CD1c-positive myeloid dendritic cell (primary cell): ENCODE measurements around the gene PKP4.

Experiments
- DNase-seq: peaks from one replicate; pipeline ENCODE4 v3.0.0-alpha.2; 2016; ENCODE audit errors: extremely low spot score

Gene PKP4

GRCh38 chr2:158586491-158586890, 129.7 kb downstream of the PKP4 start:
- DNase-seq, result no peak

DNA sequence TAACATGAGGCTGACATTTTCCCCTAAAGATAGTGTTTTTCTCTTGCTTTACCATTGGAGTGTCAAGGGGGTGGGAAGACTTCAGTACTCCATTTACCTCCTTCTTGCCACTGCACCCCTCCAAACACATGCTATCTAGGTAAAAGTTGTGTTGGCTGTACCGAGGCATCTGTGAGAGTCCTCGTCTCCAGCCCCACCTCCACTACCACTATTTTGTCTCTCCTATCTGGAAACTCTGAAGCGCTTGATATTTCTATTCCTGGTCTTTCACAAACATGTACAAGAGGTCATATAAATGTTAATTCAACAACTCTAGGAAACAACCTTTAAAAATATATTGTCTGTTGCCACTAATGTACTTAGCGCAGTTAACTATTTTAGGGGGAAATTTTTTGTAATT, 132.6 kb downstream of the PKP4 start:
- no peak for DNase-seq

GRCh38 chr2:158598862-158599517, 142.2 kb downstream of the PKP4 start:
- no peak for DNase-seq

DNA sequence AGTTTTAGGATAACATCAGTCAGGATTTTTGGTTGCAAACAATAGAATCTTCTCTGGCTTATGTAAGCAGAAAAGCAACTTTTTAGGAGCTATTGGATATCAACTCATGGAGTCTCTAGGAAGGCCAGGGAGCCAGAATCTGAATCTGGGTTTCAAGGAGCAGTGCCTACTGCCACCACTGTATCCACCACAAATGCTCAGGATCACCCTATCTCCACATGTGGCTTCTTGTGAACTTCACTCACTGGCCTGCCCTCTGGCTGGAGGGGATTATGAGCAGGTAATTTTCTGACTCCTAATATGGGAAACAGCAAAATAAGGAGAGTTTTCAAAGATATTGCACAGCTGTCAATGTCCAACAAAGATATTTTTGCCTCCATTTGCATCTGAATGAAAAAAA, 142.9 kb downstream of the PKP4 start:
- DNase-seq, result no peak

DNA sequence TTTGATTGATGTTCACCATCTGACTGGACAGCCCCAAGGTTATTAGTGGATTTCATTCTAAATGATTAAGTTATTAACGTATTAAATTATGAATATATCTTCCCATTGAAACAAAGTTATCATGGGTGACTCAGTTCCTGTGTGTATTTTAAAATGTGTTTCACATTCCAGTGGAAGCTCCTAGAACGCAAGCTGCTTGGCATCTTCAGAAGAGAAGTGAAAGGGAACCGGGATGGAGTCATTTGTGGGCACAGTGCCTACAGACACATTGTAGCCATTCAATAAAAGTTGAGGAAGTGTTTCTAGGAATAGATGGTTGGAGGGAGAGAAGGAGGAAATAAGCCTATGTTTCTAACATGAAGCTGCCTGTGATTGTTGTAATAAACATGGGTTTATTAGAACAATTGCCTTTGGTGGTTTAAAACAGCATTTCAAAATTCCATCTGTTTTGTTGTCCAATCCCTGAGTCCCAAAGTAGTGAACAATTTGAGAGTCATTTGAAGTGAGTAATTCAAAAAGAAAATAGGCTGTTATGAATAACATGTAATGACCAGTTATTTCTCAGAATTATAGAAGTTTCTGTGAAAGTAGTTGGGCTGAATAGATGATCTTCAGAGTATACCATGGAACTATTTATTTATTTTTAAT, 143.5 kb downstream of the PKP4 start:
- DNase-seq, result peak; percentile 36

DNA sequence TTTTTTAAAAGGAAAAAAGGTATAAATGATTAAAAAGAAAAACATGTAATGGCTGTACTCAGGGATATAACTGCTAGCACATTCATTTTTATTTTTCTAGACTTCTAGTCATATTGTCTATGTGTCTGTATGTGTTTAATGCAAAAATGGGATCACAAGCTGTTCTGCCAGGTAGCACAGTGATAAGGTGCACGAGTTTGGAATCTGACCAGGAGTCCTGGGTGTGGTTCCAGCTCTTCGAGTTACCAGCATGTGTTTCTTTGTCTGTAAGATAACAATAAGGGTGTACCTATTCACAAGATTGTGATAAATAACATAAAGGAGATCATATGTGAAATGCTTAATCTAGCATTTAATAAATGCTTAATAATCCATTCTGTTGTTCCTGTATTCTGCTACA, 145.3 kb downstream of the PKP4 start:
- no peak for DNase-seq

DNA sequence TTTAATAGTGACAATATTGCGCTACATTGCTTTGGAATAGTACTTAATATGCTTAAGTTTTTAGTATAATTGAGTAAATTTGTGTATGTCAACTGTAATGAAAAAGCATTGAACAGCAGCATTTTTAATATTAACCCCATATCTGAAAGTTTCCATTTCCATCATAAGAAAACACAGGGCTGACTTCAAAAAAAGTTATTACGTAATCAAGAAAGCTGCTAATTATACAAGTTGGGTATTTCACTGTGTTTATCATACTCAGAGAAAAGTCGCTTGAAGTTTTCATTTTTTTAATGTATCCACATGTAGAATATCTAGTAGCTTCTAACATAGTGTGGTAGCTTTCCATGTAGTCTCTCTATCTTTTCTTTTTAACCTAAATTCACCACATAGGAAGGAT, 146.5 kb downstream of the PKP4 start:
- no peak for DNase-seq

DNA sequence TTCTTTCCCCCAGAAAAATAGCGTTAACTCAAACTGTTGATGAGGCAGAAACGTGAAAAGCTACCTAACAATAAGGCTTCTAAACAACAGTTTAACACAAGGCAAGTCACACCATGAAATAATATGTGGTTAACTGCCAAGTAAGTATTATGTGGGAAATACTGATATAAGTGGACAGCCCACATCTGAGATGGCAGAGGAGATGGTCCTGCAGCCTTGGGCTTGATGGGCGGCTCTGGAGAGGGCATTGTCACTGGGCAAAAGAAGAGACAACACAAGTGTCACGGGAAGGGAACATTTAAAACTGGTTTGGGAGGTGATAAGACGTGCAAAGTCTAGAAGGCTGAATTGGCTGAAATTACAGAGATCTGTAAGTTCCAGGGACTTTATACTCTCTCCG, 147.2 kb downstream of the PKP4 start:
- no peak for DNase-seq

- DNase-seq, result no peak
Measured at GRCh38 chr2:158610059-158610458, 153.3 kb downstream of the PKP4 start.

GRCh38 chr2:158616480-158617000, 159.8 kb downstream of the PKP4 start:
- no peak for DNase-seq

- no peak for DNase-seq
Measured at GRCh38 chr2:158618891-158619490, 162.2 kb downstream of the PKP4 start.

- DNase-seq, result peak; percentile 14
Measured at GRCh38 chr2:158619496-158619895, 162.7 kb downstream of the PKP4 start.

DNA sequence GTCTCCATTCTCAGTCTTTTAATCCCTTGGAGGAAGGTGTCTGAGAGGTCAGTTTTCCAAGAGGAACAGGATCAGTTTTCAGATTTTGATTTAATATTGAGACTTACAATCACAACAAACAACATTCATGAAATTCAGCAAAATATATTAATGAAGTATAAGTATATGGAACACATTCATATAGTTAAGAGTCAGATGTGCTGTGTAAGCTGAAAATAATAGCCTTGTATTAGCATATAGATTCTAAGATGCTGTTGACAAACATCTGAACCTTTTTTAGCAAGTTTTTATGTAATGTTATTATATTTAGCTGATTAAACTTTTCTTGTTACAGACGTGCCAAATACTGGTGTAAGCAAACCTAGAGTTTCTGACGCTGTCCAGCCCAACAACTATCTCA, 163.9 kb downstream of the PKP4 start:
- no peak for DNase-seq

DNA sequence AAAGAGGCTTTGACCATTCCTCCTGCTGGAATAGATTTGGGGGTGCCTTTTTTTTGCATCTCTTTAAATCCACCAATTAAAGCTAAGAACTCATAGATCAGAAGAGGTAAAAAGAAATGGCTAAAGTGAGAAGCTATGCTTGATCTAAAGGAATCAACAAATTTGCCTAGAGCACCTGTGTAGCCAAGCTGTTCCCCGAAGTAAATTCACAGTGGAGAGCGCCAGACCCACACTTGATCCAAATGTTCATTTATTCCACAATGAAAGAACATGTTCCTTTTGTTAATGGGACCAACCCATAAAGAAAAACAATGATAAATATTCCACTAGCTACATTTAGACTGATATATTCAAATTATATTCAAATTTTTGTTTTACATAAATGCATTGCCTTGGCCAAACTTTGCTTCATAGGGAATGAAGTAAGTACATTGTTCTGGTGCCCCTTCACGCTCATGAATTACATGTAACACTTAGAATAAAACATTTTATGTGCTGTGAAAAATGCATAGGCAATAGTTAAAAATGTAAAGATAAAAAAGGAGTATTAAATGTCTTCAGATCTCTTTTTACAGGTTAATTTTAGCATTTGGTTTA, 167.4 kb downstream of the PKP4 start:
- DNase-seq, result no peak

- no peak for DNase-seq
Measured at GRCh38 chr2:158624961-158625360, 168.2 kb downstream of the PKP4 start.

DNA sequence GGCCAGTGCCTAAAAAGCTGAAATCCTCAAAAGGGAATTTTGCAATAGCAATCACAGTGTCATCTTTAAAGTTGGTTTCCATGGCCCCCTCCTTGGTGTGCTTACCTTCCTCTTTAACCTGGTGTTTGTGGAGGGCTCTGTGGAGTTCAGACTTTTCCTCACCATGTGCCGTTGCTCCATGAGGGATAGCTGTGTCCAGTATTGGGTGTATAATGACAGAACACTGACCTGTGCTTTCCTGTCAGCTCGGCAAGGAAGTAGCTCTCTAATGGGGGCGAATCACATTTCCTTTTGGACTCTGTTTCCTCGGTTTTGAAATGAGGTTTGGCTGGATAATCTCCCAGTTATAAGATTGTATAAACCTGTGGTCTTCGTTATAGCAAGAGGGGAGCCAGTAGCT, 172.4 kb downstream of the PKP4 start:
- no peak for DNase-seq

GRCh38 chr2:158633261-158633660, 176.5 kb downstream of the PKP4 start:
- DNase-seq, result no peak

DNA sequence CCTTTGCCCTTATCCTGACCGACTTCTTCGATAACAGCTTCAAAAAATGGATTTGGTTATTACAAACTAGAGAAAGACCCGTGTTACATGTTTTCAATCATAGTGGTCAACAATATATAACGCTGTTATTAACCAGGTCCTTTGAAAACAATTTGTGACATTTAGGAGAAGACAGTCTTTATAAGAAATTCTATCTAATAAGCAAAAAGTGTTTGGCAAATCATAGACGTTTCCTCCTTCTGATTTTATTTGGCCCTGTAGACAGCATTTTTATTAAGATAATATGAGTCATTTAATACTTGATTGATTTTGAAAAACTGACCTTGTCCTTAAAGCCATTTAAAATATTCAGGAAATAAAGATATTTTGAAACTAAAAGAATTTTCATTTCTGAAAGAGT, 177.9 kb downstream of the PKP4 start:
- DNase-seq, result no peak

DNA sequence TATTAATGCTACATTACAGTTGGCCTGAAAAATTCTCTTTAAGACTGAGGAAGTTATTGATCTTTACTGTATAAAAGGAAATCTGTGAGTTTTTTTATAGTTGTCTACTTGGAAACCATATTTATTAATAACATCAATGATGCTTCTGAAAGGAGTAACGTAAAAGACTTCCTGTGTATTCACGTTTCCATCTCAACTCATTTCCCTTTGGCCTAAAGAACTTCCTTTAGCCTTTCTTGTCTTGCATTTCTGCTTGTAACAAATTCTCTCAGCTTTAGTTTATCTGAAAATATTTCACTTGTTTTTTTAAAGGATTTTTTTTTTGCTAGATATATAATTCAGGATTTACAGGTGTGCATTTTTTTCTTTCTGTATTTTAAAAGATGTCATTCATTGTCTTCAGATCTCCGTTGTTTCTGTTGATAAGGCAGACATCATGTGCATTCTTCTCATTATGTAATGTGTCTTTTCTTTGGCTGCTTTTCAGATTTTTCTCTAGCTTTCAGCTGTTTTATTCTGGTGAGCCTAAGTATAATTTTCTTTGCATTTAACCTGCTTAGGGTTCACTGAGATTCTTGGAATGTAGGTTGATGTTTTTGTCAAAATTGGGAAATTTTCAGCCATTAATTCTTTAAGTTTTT, 179.3 kb downstream of the PKP4 start:
- no peak for DNase-seq

DNA sequence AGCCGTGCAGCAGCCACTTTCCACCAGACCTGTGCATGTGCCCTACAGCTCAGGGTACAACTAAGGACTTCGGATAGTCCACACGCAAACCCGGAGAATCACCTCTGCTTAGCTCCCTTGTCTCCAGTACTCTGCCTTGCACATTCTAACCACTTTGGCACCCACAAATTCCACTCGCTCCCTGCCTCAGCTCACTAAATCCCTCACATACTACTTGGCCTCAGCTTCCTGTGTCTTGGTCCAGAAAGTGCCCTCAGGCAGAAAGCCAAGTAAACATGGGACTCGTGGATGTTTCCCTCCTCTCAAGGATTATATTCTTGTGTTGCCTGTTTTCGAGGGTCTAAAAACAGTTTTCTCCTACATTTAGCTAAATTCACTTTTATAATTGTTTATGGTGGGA, 180.6 kb downstream of the PKP4 start:
- DNase-seq, result no peak

DNA sequence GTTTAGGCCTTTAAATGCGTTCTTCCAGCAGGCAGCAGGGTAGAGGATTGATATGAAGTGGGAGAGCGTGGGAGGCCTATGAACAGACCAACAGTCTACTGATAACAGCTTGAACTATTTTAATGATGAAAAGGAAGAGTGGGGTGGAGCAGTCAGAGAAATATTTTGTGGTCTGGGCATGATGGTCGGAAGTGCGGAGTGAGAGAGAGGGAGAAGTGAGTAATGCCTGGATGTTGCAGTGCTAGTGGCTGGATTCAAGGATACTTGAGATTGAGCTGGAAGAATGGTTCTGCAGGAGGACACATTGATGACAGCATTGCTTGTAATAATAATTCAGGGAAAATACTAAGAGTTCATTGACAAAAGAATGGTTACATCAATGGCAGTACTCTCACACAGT, 187.4 kb downstream of the PKP4 start:
- no peak for DNase-seq

DNA sequence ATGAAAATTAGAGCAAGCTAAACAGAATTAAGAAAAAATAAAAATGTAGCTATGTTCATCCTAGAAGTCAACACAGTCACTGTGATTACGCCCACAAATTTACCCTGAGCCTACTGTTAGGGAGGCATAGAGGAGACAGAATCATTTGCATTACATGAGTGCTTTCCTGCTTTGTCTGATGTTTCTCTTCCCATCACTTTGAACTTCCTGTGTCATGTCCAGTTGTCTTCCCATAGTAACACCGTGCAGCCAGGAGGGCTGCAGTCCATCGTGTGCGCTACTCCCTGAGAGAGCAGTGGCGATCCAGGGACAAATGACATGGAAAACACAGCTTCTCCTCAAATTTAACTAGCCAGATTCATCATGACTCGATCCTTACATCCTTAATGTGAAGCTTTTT, 188.5 kb downstream of the PKP4 start:
- DNase-seq, result no peak
